Heart left ventricle (tissue), 16 donors: ENCODE measurements around the gene STK17B. TPM values are rescaled to one million over a fixed set of nuclear protein-coding genes. Genes with fewer than 3 reads are reported as not detected.

Experiments used
- ATAC-seq, 4 donors: fragments of 200-7000 bp; cut with Tn5 transposase; one replicate each; pipeline ENCODE4 v1.9.1; 2020 to 2022; ENCODE audit warnings: moderate library complexity in 4 of 4, mild to moderate bottlenecking in 3 of 4, moderate number of reproducible peaks in 1 of 4
- DNase-seq, 5 donors: peaks; one replicate each; pipeline ENCODE4 v3.0.0-alpha.2; 2020
- H3K27ac ChIP-seq, 12 donors: fragments of 200-600 bp; sonication (generic) in 4 of 12; one replicate each; pipeline versions ENCODE4 v1.5.0 to v1.8.0; 2016 to 2022; ENCODE audit warnings: mild to moderate bottlenecking in 2 of 12
- H3K27me3 ChIP-seq, 9 donors: fragments of 200-600 bp; sonication (generic) in 2 of 9; one replicate each; pipeline versions ENCODE4 v1.5.1 to v1.8.0; 2016 to 2022; ENCODE audit warnings: mild to moderate bottlenecking in 3 of 9
- H3K36me3 ChIP-seq, 9 donors: fragments of 200-600 bp; sonication (generic) in 2 of 9; one replicate each; pipeline versions ENCODE4 v1.5.0 to v1.8.0; 2018 to 2022; ENCODE audit warnings: mild to moderate bottlenecking in 2 of 9
- H3K4me1 ChIP-seq, 12 donors: fragments of 200-600 bp; sonication (generic) in 4 of 12; one replicate each; pipeline versions ENCODE4 v1.5.0 to v1.8.0; 2016 to 2022; ENCODE audit warnings: mild to moderate bottlenecking in 3 of 12
- H3K4me3 ChIP-seq, 12 donors: fragments of 200-600 bp; sonication (generic) in 4 of 12; one replicate each; pipeline versions ENCODE4 v1.5.0 to v1.8.0; 2017 to 2022; ENCODE audit warnings: mild to moderate bottlenecking in 9 of 12, moderate library complexity in 4 of 12
- H3K9me3 ChIP-seq, 12 donors: fragments of 200-600 bp; sonication (generic) in 4 of 12; one replicate each; pipeline versions ENCODE4 v1.5.0 to v1.8.0; 2016 to 2022; ENCODE audit warnings: mild to moderate bottlenecking in 1 of 12
- CTCF ChIP-seq, 12 donors: fragments of 200-600 bp; sonication (generic) in 4 of 12; IDR thresholded peaks; one replicate each; pipeline versions ENCODE4 v1.5.0 to v1.8.0; 2018 to 2022; ENCODE audit warnings: antibody characterized with exemption in 12 of 12, mild to moderate bottlenecking in 5 of 12
- POLR2A ChIP-seq, 2 donors: fragments of 450-650 bp; IDR thresholded peaks; one replicate each; pipeline ENCODE4 v1.6.1; 2017; ENCODE audit warnings: antibody characterized with exemption in 2 of 2, mild to moderate bottlenecking in 2 of 2, moderate library complexity in 2 of 2
- WGBS, 4 donors: extraction: QIAGEN DNeasy Blood & Tissue Kit in 2 of 4; methylation state at CpG; one replicate each; pipeline versions ENCODE4 v1.1.5 to v1.1.7; 2013 to 2018; 5-methylcytosine and 5-hydroxymethylcytosine counted together
- intact Hi-C, 10 donors: fragments of 100-400 bp; cut with DNase I; formaldehyde crosslinking; loops; one replicate each; pipeline versions ENCODE4 v1.11.1 to v1.14.2; 2022
- polyA plus RNA-seq, 2 donors: library from polyadenylated mRNA; stranded (reverse); fragments of 200-250 nt; gene quantifications; one replicate each; pipeline ENCODE4 v1.2.3, GENCODE V29; 2013
- total RNA-seq, 9 donors: library from RNA; depleted of rRNA in 2 of 9; stranded (reverse); fragments of >200 nt in 2 of 9; fragmentation: NEBNext Ultra II Directional in 3 of 9; extraction: Animal tissue kit (Norgen Biotek cat#: 25700) in 3 of 9; gene quantifications; one replicate each; pipeline versions ENCODE4 v1.1.0 to v1.2.4, GENCODE V29; 2016 to 2023
- donor health status: ischemic (EF 13 %, LVEDD 7.1; RV severe dilation, severe dysfunction).
- donor health status: healthy with polysubstance abuse.
- donor health status: DM: no; HTN: yes; CAD: no.
- donor health status: DM: no; HTN: no; CAD: no.
- donor health status: ischemic (EF 25% LVEDD 6.9; RV normal size, moderate dysfunction).
- donor health status: ischemic (EF 25% LVEDD 5.7; RV mildly dilated, moderate dysfunction).
- donor health status: healthy.
- donor health status: DM: yes; HTN: yes; CAD: no.
- donor health status: ischemic (EF 35%, LVEDD 5.7; RV mildly dilated, moderate dysfunction).
- donor health status: nonischemic (EF 11% LVEDD 7.7; RV severe dilation, severe dysfunction).
- donor health status: DM: yes; HTN: yes; CAD: no.
- donor health status: PGD.
- donor health status: ischemic (EF 29% LVEDD 5.4; RV normal size, mild dysfunction).
- donor health status: nonischemic (EF 23%, LVEDD 6.1; RV moderate dilation, normal function).

Gene STK17B
- total and polyA plus RNA-seq, 11 donors, result 1.4 to 24.4 (median 4.5) TPM

GRCh38 chr2:196170213-196170605 is 1.2 kb downstream of the STK17B start:
- TF ChIP-seq POLR2A (IDR thresholded peaks at IDR 0.05) (no peak), CTCF (IDR thresholded peaks at IDR 0.05) (no peak)
- H3K27me3 ChIP-seq, result no peaks in the 10 kb centered on the region
- peak overlapping the region; percentile 64 to 98 (median 90) for H3K4me3 ChIP-seq
- peak in 1 of 5 donors; percentile 26 for DNase-seq
- peaks cover 0 to 58% (median 17%) of the 10 kb centered on the region in 12 donors for H3K4me1 ChIP-seq
- no peaks in the 10 kb centered on the region for H3K9me3 ChIP-seq
- H3K27ac ChIP-seq, result peak overlapping the region in 11 of 12 donors; percentile 62 to 97 (median 80)
- H3K36me3 ChIP-seq, result no peaks in the 10 kb centered on the region
- ATAC-seq, result no peak
- WGBS, 4 donors, result 1% methylated on average over 13 of the region's 13 CpGs
- intact Hi-C loops, result loop anchor here in 4 of 10 donors (2.0 to 10.0 kb wide), 5 partner anchors 72 to 105 kb away; no protein-coding TSS in a partner anchor

- Histone ChIP-seq H3K4me3 (peak overlapping the region in 10 of 12 donors; percentile 64 to 98 (median 94)), H3K36me3 (no peaks in the 10 kb centered on the region), H3K27me3 (no peaks in the 10 kb centered on the region), H3K27ac (peak overlapping the region in 5 of 12 donors; percentile 1 to 97 (median 79)), H3K9me3 (no peaks in the 10 kb centered on the region), H3K4me1 (peaks cover 0 to 65% (median 17%) of the 10 kb centered on the region in 12 donors)
- WGBS, 4 donors, result 71 to 75% (median 74%) methylated on average over 5 of the region's 5 CpGs
- intact Hi-C loops, result loop anchor here in 2 of 10 donors (5.0 kb wide), 2 partner anchors 92 to 108 kb away; no protein-coding TSS in a partner anchor
- TF ChIP-seq POLR2A (IDR thresholded peaks at IDR 0.05), result no peak
- TF ChIP-seq CTCF (IDR thresholded peaks at IDR 0.05), result no peak
- ATAC-seq, result no peak
- no peak for DNase-seq
Observed at GRCh38 chr2:196169516-196169915, 1.9 kb downstream of the STK17B start.

- Histone ChIP-seq H3K36me3 (peaks cover 0 to under 1% (median 0%) of the 10 kb centered on the region in 9 donors), H3K9me3 (no peaks in the 10 kb centered on the region), H3K4me3 (peak overlapping the region in 7 of 12 donors; percentile 66 to 98 (median 98)), H3K27ac (peak overlapping the region in 1 of 12 donors; percentile 97), H3K27me3 (no peaks in the 10 kb centered on the region), H3K4me1 (peaks cover 0 to 74% (median 17%) of the 10 kb centered on the region in 12 donors)
- TF ChIP-seq POLR2A (IDR thresholded peaks at IDR 0.05), result no peak
- TF ChIP-seq CTCF (IDR thresholded peaks at IDR 0.05), result no peak
- DNase-seq (no peak), ATAC-seq (no peak)
- intact Hi-C loops, result loop anchor here in 2 of 10 donors (5.0 kb wide), 2 partner anchors 91 to 109 kb away; no protein-coding TSS in a partner anchor
- 81 to 84% (median 84%) methylated on average over 4 of the region's 4 CpGs for WGBS, 4 donors
Observed at GRCh38 chr2:196168181-196168580, 3.2 kb downstream of the STK17B start.

- H3K9me3 ChIP-seq, result no peaks in the 10 kb centered on the region
- H3K36me3 ChIP-seq, result peaks cover 0 to 6% (median 4%) of the 10 kb centered on the region in 9 donors
- intact Hi-C loops, result loop anchor here in 2 of 10 donors (5.0 kb wide), 2 partner anchors 90 to 110 kb away; no protein-coding TSS in a partner anchor
- TF ChIP-seq POLR2A (IDR thresholded peaks at IDR 0.05) (no peak), CTCF (IDR thresholded peaks at IDR 0.05) (no peak)
- 55 to 64% (median 59%) methylated on average over 2 of the region's 2 CpGs for WGBS, 4 donors
- H3K27ac ChIP-seq, result peak overlapping the region in 1 of 12 donors; percentile 97
- no peak for DNase-seq
- H3K4me1 ChIP-seq, result peaks cover 0 to 78% (median 17%) of the 10 kb centered on the region in 12 donors
- ATAC-seq, result no peak
- no peaks in the 10 kb centered on the region for H3K27me3 ChIP-seq
- peak overlapping the region in 6 of 12 donors; percentile 66 to 98 (median 96) for H3K4me3 ChIP-seq
Observed at GRCh38 chr2:196167666-196168065, 3.7 kb downstream of the STK17B start.
